ENCODE data around the gene RGS16. TPM values are rescaled to one million over a fixed set of nuclear protein-coding genes. Genes with fewer than 3 reads are reported as not detected.

RGS16 gene
- total and polyA plus RNA-seq, 2 donors (not counting 1 experiment from before 2014, with no cell fraction given) = 3.3 to 11.4 TPM

DNA sequence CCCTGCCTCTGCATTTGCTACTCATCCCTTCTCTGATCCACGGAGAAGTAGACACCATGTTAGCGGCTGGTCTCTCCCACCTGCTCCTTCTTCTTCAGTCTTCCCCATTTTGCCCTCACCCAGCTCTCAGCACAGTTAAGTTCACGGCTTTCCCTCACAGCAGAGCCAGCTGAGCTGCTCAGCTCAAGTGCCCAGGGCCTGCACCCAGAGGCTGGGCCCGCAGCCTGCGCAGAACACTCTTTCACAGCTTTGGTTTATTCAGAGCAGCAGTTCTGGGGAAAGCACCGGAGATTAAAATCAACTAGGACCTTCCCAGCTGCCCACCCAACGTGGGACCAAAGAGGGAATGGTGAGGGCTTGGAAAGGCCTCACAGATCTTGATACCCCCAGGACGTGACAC is 38.3 kb upstream of the RGS16 start:
- Histone ChIP-seq H4K20me1 (ENCODE audit: control insufficient read depth, insufficient read depth, low read length, poor library complexity, severe bottlenecking) (no peaks in the 10 kb centered on the region), H3K4me3 (ENCODE audit: control extremely low read depth in 1 of 5, extremely low read depth in 1 of 5, insufficient read depth in 1 of 5, low read depth in 2 of 5, low read length in 4 of 5) (no peak overlapping the region), H3K9ac (ENCODE audit: low read length) (no peak overlapping the region), H3K27me3 (replicated peaks in 1 of 4; ENCODE audit: control extremely low read depth in 1 of 4, control insufficient read depth in 3 of 4, insufficient read depth in 4 of 4, low read length in 3 of 4) (no peaks in the 10 kb centered on the region), H2AFZ (ENCODE audit: insufficient read depth, low read depth, low read length, poor library complexity, severe bottlenecking) (no peak overlapping the region), H3K9me3 (ENCODE audit: control extremely low read depth in 1 of 3, control insufficient read depth in 2 of 3, insufficient read depth in 1 of 3, low read length in 2 of 3) (no peaks in the 10 kb centered on the region), H3K4me2 (replicated peaks; ENCODE audit: low read depth, low read length, poor library complexity, severe bottlenecking) (no peak overlapping the region), H3K27ac (ENCODE audit: low read length in 2 of 2) (no peak overlapping the region), H3K4me1 (ENCODE audit: control insufficient read depth in 2 of 2, insufficient read depth in 2 of 2, low read length in 2 of 2) (peaks cover 8 to 10% of the 10 kb centered on the region in 2 donors), H3K36me3 (replicated peaks in 1 of 2; ENCODE audit: control extremely low read depth in 1 of 2, control insufficient read depth in 1 of 2, extremely low read depth in 1 of 2, insufficient read depth in 2 of 2, low read length in 1 of 2) (no peaks in the 10 kb centered on the region), H3K79me2 (ENCODE audit: control insufficient read depth, insufficient read depth, low read length) (no peaks in the 10 kb centered on the region)
- ChIA-PET POLR2A (no interaction called here), CTCF (no interaction called here)
- no peak for DNase-seq
- Mint-ChIP-seq H3K4me1 (peaks cover 13% of the 10 kb centered on the region), H3K9me3 (ENCODE audit: insufficient read depth) (no peaks in the 10 kb centered on the region), H3K27me3 (no peaks in the 10 kb centered on the region), H3K27ac (no peak overlapping the region), H3K4me3 (no peak overlapping the region)
- WGBS (ENCODE audit: insufficient coverage) = 94% methylated on average over 3 of the region's 8 CpGs
- intact Hi-C loops (cut with micrococcal nuclease) = no loop called here
- ATAC-seq (ENCODE audit: low read depth) = no peak
- TF ChIP-seq, protein P1, sequence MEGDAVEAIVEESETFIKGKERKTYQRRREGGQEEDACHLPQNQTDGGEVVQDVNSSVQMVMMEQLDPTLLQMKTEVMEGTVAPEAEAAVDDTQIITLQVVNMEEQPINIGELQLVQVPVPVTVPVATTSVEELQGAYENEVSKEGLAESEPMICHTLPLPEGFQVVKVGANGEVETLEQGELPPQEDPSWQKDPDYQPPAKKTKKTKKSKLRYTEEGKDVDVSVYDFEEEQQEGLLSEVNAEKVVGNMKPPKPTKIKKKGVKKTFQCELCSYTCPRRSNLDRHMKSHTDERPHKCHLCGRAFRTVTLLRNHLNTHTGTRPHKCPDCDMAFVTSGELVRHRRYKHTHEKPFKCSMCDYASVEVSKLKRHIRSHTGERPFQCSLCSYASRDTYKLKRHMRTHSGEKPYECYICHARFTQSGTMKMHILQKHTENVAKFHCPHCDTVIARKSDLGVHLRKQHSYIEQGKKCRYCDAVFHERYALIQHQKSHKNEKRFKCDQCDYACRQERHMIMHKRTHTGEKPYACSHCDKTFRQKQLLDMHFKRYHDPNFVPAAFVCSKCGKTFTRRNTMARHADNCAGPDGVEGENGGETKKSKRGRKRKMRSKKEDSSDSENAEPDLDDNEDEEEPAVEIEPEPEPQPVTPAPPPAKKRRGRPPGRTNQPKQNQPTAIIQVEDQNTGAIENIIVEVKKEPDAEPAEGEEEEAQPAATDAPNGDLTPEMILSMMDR (IDR thresholded peaks at IDR 0.05) = no peak
- no peak for TF ChIP-seq EZH2 (IDR thresholded peaks at IDR 0.05; ENCODE audit: borderline replicate concordance, insufficient read depth, low read depth, low read length, poor library complexity, severe bottlenecking)

DNA sequence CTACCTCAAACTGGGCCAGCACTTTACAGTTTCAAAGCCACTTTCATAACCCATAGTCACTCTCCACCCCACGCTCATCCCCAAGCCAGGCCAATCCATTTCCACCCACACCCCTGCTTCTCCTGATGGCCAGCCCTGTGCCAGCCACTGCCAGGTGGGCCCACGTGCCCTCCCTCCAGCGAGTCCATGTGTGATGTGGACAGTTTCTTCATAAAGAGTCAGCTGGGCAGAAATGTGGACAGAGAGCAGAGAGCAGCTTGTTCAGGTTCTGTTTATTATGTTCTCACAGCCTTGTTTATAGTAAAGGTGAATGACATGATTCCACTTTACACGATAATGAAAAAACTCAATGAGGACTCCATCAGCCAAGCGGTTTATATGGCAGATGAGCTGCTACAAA is 37.4 kb upstream of the RGS16 start:
- no peak overlapping the region for H3K27ac ChIP-seq (ENCODE audit: low read length in 2 of 2)
- DNase-seq = no peak
- no peak overlapping the region for H3K27ac Mint-ChIP-seq
- intact Hi-C loops (cut with micrococcal nuclease) = no loop called here
- H3K4me3 Mint-ChIP-seq = no peak overlapping the region
- no peak overlapping the region for H3K9ac ChIP-seq (ENCODE audit: low read length)
- 93% methylated on average over 3 of the region's 5 CpGs for WGBS (ENCODE audit: insufficient coverage)
- no peaks in the 10 kb centered on the region for H3K36me3 ChIP-seq (replicated peaks in 1 of 2; ENCODE audit: control extremely low read depth in 1 of 2, control insufficient read depth in 1 of 2, extremely low read depth in 1 of 2, insufficient read depth in 2 of 2, low read length in 1 of 2)
- H3K4me2 ChIP-seq (replicated peaks; ENCODE audit: low read depth, low read length, poor library complexity, severe bottlenecking) = no peak overlapping the region
- H3K27me3 ChIP-seq (replicated peaks in 1 of 4; ENCODE audit: control extremely low read depth in 1 of 4, control insufficient read depth in 3 of 4, insufficient read depth in 4 of 4, low read length in 3 of 4) = peaks cover 0 to 5% (median 0%) of the 10 kb centered on the region in 4 experiments
- ChIA-PET POLR2A (no interaction called here), CTCF (no interaction called here)
- H3K9me3 Mint-ChIP-seq (ENCODE audit: insufficient read depth) = no peaks in the 10 kb centered on the region
- H3K4me3 ChIP-seq (ENCODE audit: control extremely low read depth in 1 of 5, extremely low read depth in 1 of 5, insufficient read depth in 1 of 5, low read depth in 2 of 5, low read length in 4 of 5) = no peak overlapping the region
- no peak for ATAC-seq (ENCODE audit: low read depth)
- no peaks in the 10 kb centered on the region for H4K20me1 ChIP-seq (ENCODE audit: control insufficient read depth, insufficient read depth, low read length, poor library complexity, severe bottlenecking)
- no peaks in the 10 kb centered on the region for H3K27me3 Mint-ChIP-seq
- H2AFZ ChIP-seq (ENCODE audit: insufficient read depth, low read depth, low read length, poor library complexity, severe bottlenecking) = no peak overlapping the region
- H3K4me1 ChIP-seq (ENCODE audit: control insufficient read depth in 2 of 2, insufficient read depth in 2 of 2, low read length in 2 of 2) = peaks cover 8 to 10% of the 10 kb centered on the region in 2 donors
- no peaks in the 10 kb centered on the region for H3K9me3 ChIP-seq (ENCODE audit: control extremely low read depth in 1 of 3, control insufficient read depth in 2 of 3, insufficient read depth in 1 of 3, low read length in 2 of 3)
- TF ChIP-seq, protein P1 (IDR thresholded peaks at IDR 0.05) = no peak
- no peak for TF ChIP-seq EZH2 (IDR thresholded peaks at IDR 0.05; ENCODE audit: borderline replicate concordance, insufficient read depth, low read depth, low read length, poor library complexity, severe bottlenecking)
- H3K4me1 Mint-ChIP-seq = peaks cover 13% of the 10 kb centered on the region
- H3K79me2 ChIP-seq (ENCODE audit: control insufficient read depth, insufficient read depth, low read length) = no peaks in the 10 kb centered on the region
